Ovary (tissue), 10 donors: Measurements from ENCODE around the gene ABCG5. TPM values are rescaled to one million over a fixed set of nuclear protein-coding genes. Genes with fewer than 3 reads are reported as not detected.

ENCODE experiments used
- DNase-seq, 5 donors: peaks; one replicate each; pipeline ENCODE4 v3.0.0-alpha.2; 2019 to 2020
- H3K27ac ChIP-seq, 2 donors: fragments of 200-600 bp; one replicate each; pipeline versions ENCODE4 v1.5.1 to v1.8.0; 2019 to 2022
- H3K27me3 ChIP-seq: fragments of 200-600 bp; one replicate; pipeline ENCODE4 v1.8.0; 2022
- H3K36me3 ChIP-seq: fragments of 200-600 bp; sonication (generic); one replicate; pipeline ENCODE4 v1.5.1; 2019
- H3K4me1 ChIP-seq: one replicate; pipeline ENCODE4 v1.8.1; 2013; ENCODE audit warnings: mild to moderate bottlenecking, moderate library complexity; ENCODE audit not compliant: insufficient read depth
- H3K4me3 ChIP-seq: fragments of 200-600 bp; sonication (generic); one replicate; pipeline ENCODE4 v1.5.1; 2017
- H3K9me3 ChIP-seq, 2 donors: fragments of 200-600 bp in 1 of 2; sonication (generic) in 1 of 2; one replicate each; pipeline versions ENCODE4 v1.5.1 to v1.8.1; 2013 to 2019; ENCODE audit warnings: mild to moderate bottlenecking in 1 of 2, moderate library complexity in 1 of 2
- CTCF ChIP-seq, 3 donors: fragments of 450-650 bp in 2 of 3; fragments of 200-600 bp in 1 of 3; IDR thresholded peaks; one replicate each; pipeline versions ENCODE4 v1.5.1 to v1.8.0; 2016 to 2022; ENCODE audit warnings: antibody characterized with exemption in 3 of 3, mild to moderate bottlenecking in 1 of 3
- EP300 ChIP-seq: sonication (generic); formaldehyde crosslinking; IDR thresholded peaks from one replicate; pipeline ENCODE4 v1.6.1; 2017; ENCODE audit warnings: antibody characterized with exemption
- POLR2A ChIP-seq: fragments of 450-650 bp; IDR thresholded peaks from one replicate; pipeline ENCODE4 v1.6.1; 2017; ENCODE audit warnings: antibody characterized with exemption, mild to moderate bottlenecking, moderate library complexity
- WGBS, 3 donors: extraction: QIAGEN DNeasy Blood & Tissue Kit in 1 of 3; methylation state at CpG; one replicate each; pipeline versions ENCODE4 v1.1.5 to v1.1.7; 2013 to 2017; 5-methylcytosine and 5-hydroxymethylcytosine counted together
- intact Hi-C, 4 donors: fragments of 100-400 bp; cut with DNase I; formaldehyde crosslinking; loops; one replicate each; pipeline versions ENCODE4 v1.11.0 to v1.15.1; 2022 to 2023
- long read RNA-seq, 3 donors: library from polyadenylated mRNA in 2 of 3; unstranded in 2 of 3; transcript quantifications; one replicate each; pipeline ENCODE4 v2.0.0 and lab custom pipeline, GENCODE V29; 2021 to 2026
- polyA plus RNA-seq, 2 donors: library from polyadenylated mRNA; stranded (reverse); fragments of 200-250 nt in 1 of 2; fragments of 350-450 nt in 1 of 2; fragmentation: Illumina TruSeq in 1 of 2; extraction: RNeasy Lipid Tissue Mini Kit (QIAGEN cat#74804) in 1 of 2; gene quantifications; one replicate each; pipeline ENCODE4 v1.2.3, GENCODE V29; 2013 to 2014
- total RNA-seq, 7 donors: library from RNA; depleted of rRNA in 2 of 7; stranded (reverse); fragments of >200 nt in 2 of 7; fragmentation: NEBNext Ultra II Directional in 3 of 7; extraction: Animal tissue kit (Norgen Biotek cat#: 25700) in 3 of 7; gene quantifications; one replicate each; pipeline versions ENCODE4 v1.1.0 to v1.2.4, GENCODE V29; 2016 to 2023
- donor health status: DM: no; HTN: no; CAD: no; lungs with moderate emphysema.
- donor health status: DM: no; HTN: no; CAD: no.
- donor health status: Bipolar disorder and iron deficiency.
- donor health status: DM: yes; HTN: yes; CAD: no.
- donor health status: DM: no; HTN: no; CAD: no.
- donor health status: DM: yes; HTN: yes; CAD: no.

Gene ABCG5
- total RNA-seq (under 1 TPM in 1 of 7 donors, not detected in 6; 0.10 TPM), polyA plus RNA-seq (not detected)
- long read RNA-seq, donor 1, partial matches to known transcripts, result 0 of 1 reads
- long read RNA-seq, donor 1, other reads (novel, unspliced or antisense), result 1 of 1 reads
- long read RNA-seq, donor 2, result 0 reads
- long read RNA-seq, donor 3, result 0 reads

GRCh38 chr2:43838560-43839267 lies at the start of gene ABCG5, which contains the start of gene ABCG8:
TSS of gene ABCG5 (minus strand) at chr2:43838839. CDS start at chr2:43838679, 160 bp downstream.
TSS of gene ABCG8 (plus strand) at chr2:43838971. CDS start at chr2:43839054, 83 bp downstream.
- Histone ChIP-seq H3K27me3 (no peaks in the 10 kb centered on the region), H3K27ac (no peak within 1 kb of the TSS), H3K4me1 (no peaks in the 10 kb centered on the region), H3K4me3 (no peak within 1 kb of the TSS), H3K36me3 (no peaks in the 10 kb centered on the region), H3K9me3 (no peaks in the 10 kb centered on the region)
- 80 to 88% (median 83%) methylated on average over 20 of the region's 20 CpGs for WGBS, 3 donors
- TF ChIP-seq CTCF (IDR thresholded peaks at IDR 0.05) (no peak), EP300 (no peak)
- no peak for DNase-seq
- intact Hi-C loops, result no loop called here

- no peaks in the 10 kb centered on the region for H3K27me3 ChIP-seq
- H3K36me3 ChIP-seq, result no peaks in the 10 kb centered on the region
- TF ChIP-seq POLR2A (no peak), EP300 (no peak), CTCF (IDR thresholded peaks at IDR 0.05) (no peak)
- H3K27ac ChIP-seq, result no peak overlapping the region
- no peak for DNase-seq
- WGBS, 3 donors, result 86 to 91% (median 90%) methylated on average over 7 of the region's 7 CpGs
- no peak overlapping the region for H3K4me3 ChIP-seq
- intact Hi-C loops, result no loop called here
- H3K4me1 ChIP-seq, result no peaks in the 10 kb centered on the region
- H3K9me3 ChIP-seq, result no peaks in the 10 kb centered on the region
Measured at GRCh38 chr2:43887176-43887575, 48.5 kb upstream of the ABCG5 start.

- Histone ChIP-seq H3K27me3 (no peaks in the 10 kb centered on the region), H3K36me3 (no peaks in the 10 kb centered on the region), H3K4me3 (no peak overlapping the region), H3K9me3 (no peaks in the 10 kb centered on the region), H3K27ac (no peak overlapping the region), H3K4me1 (no peaks in the 10 kb centered on the region)
- TF ChIP-seq EP300 (no peak), POLR2A (no peak), CTCF (IDR thresholded peaks at IDR 0.05) (no peak)
- DNase-seq, result no peak
- intact Hi-C loops, result no loop called here
- WGBS, 3 donors, result 69 to 81% (median 73%) methylated on average over 7 of the region's 7 CpGs
Measured at GRCh38 chr2:43885132-43885632, 46.5 kb upstream of the ABCG5 start.

GRCh38 chr2:43884689-43885088 lies 46.0 kb upstream of the ABCG5 start:
- H3K4me3 ChIP-seq, result no peak overlapping the region
- no peaks in the 10 kb centered on the region for H3K9me3 ChIP-seq
- intact Hi-C loops, result no loop called here
- no peak for DNase-seq
- no peaks in the 10 kb centered on the region for H3K27me3 ChIP-seq
- no peaks in the 10 kb centered on the region for H3K36me3 ChIP-seq
- no peak for TF ChIP-seq CTCF (IDR thresholded peaks at IDR 0.05)
- TF ChIP-seq POLR2A, result no peak
- 20 to 36% (median 29%) methylated on average over 5 of the region's 5 CpGs for WGBS, 3 donors
- no peak overlapping the region for H3K27ac ChIP-seq
- no peaks in the 10 kb centered on the region for H3K4me1 ChIP-seq
